GM23248 (cell line): ENCODE results near the gene IGSF21. TPM values are rescaled to one million over a fixed set of nuclear protein-coding genes. Genes with fewer than 3 reads are reported as not detected.

ENCODE experiments used
- DNase-seq: peaks from one replicate; pipeline ENCODE4 v3.0.0-alpha.2; 2015
- H2AFZ ChIP-seq: fragments of 200-600 bp; sonication (generic); 2 replicates; pipeline ENCODE4 v1.6.1; 2016; ENCODE audit warnings: antibody characterized with exemption
- H3F3A ChIP-seq: fragments of 200-600 bp; sonication (generic); 2 replicates; pipeline ENCODE4 v1.6.1; 2016; ENCODE audit warnings: mild to moderate bottlenecking, antibody characterized with exemption, mixed run types; ENCODE audit not compliant: insufficient read depth
- H3K27ac ChIP-seq: fragments of 200-600 bp; sonication (generic); 2 replicates; pipeline ENCODE4 v1.5.1; 2016; ENCODE audit warnings: mild to moderate bottlenecking
- H3K27me3 ChIP-seq: fragments of 200-600 bp; sonication (generic); replicated peaks from 2 replicates; pipeline ENCODE4 v1.6.1; 2016; ENCODE audit warnings: mild to moderate bottlenecking; ENCODE audit not compliant: insufficient read depth
- H3K36me3 ChIP-seq: fragments of 200-600 bp; sonication (generic); 2 replicates; pipeline ENCODE4 v1.6.1; 2016; ENCODE audit warnings: low read depth, mild to moderate bottlenecking
- H3K4me1 ChIP-seq: fragments of 200-600 bp; sonication (generic); 2 replicates; pipeline ENCODE4 v1.6.1; 2016; ENCODE audit warnings: mild to moderate bottlenecking; ENCODE audit not compliant: insufficient read depth
- H3K4me2 ChIP-seq: fragments of 200-600 bp; sonication (generic); one replicate; pipeline ENCODE4 v1.6.1; 2016; ENCODE audit warnings: mild to moderate bottlenecking; ENCODE audit not compliant: unreplicated experiment
- H3K4me3 ChIP-seq: fragments of 200-600 bp; sonication (generic); 2 replicates; pipeline ENCODE4 v1.5.1; 2016; ENCODE audit warnings: mild to moderate bottlenecking
- H3K79me2 ChIP-seq: fragments of 200-600 bp; sonication (generic); 2 replicates; pipeline ENCODE4 v1.6.1; 2016; ENCODE audit warnings: mild to moderate bottlenecking; ENCODE audit not compliant: insufficient read depth
- H3K9ac ChIP-seq: fragments of 200-600 bp; sonication (generic); 2 replicates; pipeline ENCODE4 v1.6.1; 2016; ENCODE audit warnings: mild to moderate bottlenecking
- H3K9me2 ChIP-seq: fragments of 200-600 bp; sonication (generic); 2 replicates; pipeline ENCODE4 v1.6.1; 2016; ENCODE audit warnings: mixed run types, mild to moderate bottlenecking, moderate library complexity; ENCODE audit not compliant: insufficient read depth
- H3K9me3 ChIP-seq: fragments of 200-600 bp; sonication (generic); one replicate; pipeline ENCODE4 v1.6.1; 2017; ENCODE audit warnings: low read depth
- H4K20me1 ChIP-seq: fragments of 200-600 bp; sonication (generic); 2 replicates; pipeline ENCODE4 v1.6.0; 2016; ENCODE audit not compliant: insufficient read depth
- EZH2 ChIP-seq: fragments of 200-600 bp; sonication (generic); IDR thresholded peaks from 2 replicates; pipeline ENCODE4 v1.6.1; 2018; ENCODE audit warnings: antibody characterized with exemption, mild to moderate bottlenecking; ENCODE audit not compliant: insufficient read depth, poor library complexity, severe bottlenecking
- EZH2phosphoT487 ChIP-seq: fragments of 200-600 bp; sonication (generic); IDR thresholded peaks from 2 replicates; pipeline ENCODE4 v1.6.1; 2018; ENCODE audit warnings: antibody characterized with exemption, moderate library complexity, mild to moderate bottlenecking, low read depth; ENCODE audit not compliant: insufficient read depth
- WGBS, 2 experiments: methylation state at CpG; one replicate each; pipeline ENCODE4 v1.1.6; 2015 to 2017; ENCODE audit warnings: low lambda C conversion rate in 2 of 2, low coverage in 1 of 2; ENCODE audit errors: missing lambda C conversion rate in 2 of 2; 5-methylcytosine and 5-hydroxymethylcytosine counted together
- in situ Hi-C: fragments of 300-500 bp; cut with MboI; formaldehyde crosslinking; loops from 2 replicates; pipeline ENCODE4 v1.15.0; 2020
- polyA plus RNA-seq: library from polyadenylated mRNA; unstranded; fragments of >200 nt; fragmentation: Nextera tagmentation; extraction: Ambion mirVana; gene quantifications from 2 replicates; pipeline ENCODE4 v1.2.1, GENCODE V29; 2016
- total RNA-seq: library from RNA; depleted of rRNA; stranded (reverse); fragments of >200 nt; shearing (Covaris generic); gene quantifications from 2 replicates; pipeline ENCODE4 v1.2.3, GENCODE V29; 2014

IGSF21 gene
- total and polyA plus RNA-seq, 2 experiments from 2014 or later, result not detected

DNA sequence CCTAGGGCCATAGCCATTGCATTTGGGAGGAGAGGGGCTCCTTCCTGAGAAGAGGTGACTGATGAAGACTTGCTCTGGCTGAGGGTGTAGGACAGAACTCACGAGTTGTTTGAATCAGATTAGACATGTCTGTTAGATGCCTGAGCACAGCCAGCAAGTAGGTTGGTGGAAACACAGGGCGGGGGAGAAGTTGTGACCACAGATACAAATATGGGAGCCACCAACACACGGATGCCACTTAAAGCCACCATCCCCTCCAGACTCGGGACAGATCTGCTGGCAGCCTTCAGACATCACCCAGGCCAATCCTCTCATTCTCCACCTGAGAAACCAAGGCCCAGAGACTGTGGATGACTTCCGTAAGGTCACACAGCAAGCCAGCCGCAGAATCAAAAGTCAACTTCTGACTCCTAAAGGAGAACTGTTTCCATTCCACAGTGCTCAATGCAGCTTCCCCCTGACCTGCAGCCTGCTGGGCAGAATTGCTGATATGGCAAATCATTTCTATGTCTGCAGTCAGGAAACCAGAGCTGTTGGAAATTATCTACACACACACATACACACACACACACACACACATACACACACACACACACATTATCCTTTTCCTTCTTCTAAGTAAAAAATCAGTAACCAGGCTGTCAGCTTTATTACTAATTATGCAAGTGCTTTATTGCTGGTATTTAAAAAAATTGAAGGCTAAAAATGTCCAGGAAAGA is 196.7 kb downstream of the IGSF21 start:
- Histone ChIP-seq H3K79me2 (no peaks in the 10 kb centered on the region), H3K4me1 (no peaks in the 10 kb centered on the region), H3K27me3 (no peaks in the 10 kb centered on the region), H4K20me1 (no peaks in the 10 kb centered on the region), H3K36me3 (no peaks in the 10 kb centered on the region), H3K27ac (no peak overlapping the region), H3K4me2 (no peak overlapping the region), H3K9ac (no peak overlapping the region), H3K4me3 (no peak overlapping the region), H3K9me2 (no peaks in the 10 kb centered on the region), H3F3A (no peaks in the 10 kb centered on the region), H3K9me3 (no peaks in the 10 kb centered on the region), H2AFZ (no peak overlapping the region)
- 44 to 47% methylated on average over 6 of the region's 6 CpGs for WGBS, 2 experiments
- TF ChIP-seq EZH2 (no peak), EZH2phosphoT487 (no peak)
- DNase-seq, result no peak
- in situ Hi-C loops, result no loop called here

- no peaks in the 10 kb centered on the region for H3K9me2 ChIP-seq
- H3K27ac ChIP-seq, result no peak overlapping the region
- in situ Hi-C loops, result no loop called here
- H3K9ac ChIP-seq, result no peak overlapping the region
- 47 to 65% methylated on average over 2 to 3 of the region's 3 CpGs for WGBS, 2 experiments
- no peaks in the 10 kb centered on the region for H3K9me3 ChIP-seq
- H3K4me2 ChIP-seq, result no peak overlapping the region
- H2AFZ ChIP-seq, result no peak overlapping the region
- H3K27me3 ChIP-seq, result no peaks in the 10 kb centered on the region
- no peak for DNase-seq
- no peak overlapping the region for H3K4me3 ChIP-seq
- no peak for TF ChIP-seq EZH2
- TF ChIP-seq EZH2phosphoT487, result no peak
- no peaks in the 10 kb centered on the region for H3F3A ChIP-seq
- H3K36me3 ChIP-seq, result no peaks in the 10 kb centered on the region
- no peaks in the 10 kb centered on the region for H3K4me1 ChIP-seq
- H3K79me2 ChIP-seq, result no peaks in the 10 kb centered on the region
- H4K20me1 ChIP-seq, result no peaks in the 10 kb centered on the region
Measured at GRCh38 chr1:18305182-18305795, 197.7 kb downstream of the IGSF21 start.

DNA sequence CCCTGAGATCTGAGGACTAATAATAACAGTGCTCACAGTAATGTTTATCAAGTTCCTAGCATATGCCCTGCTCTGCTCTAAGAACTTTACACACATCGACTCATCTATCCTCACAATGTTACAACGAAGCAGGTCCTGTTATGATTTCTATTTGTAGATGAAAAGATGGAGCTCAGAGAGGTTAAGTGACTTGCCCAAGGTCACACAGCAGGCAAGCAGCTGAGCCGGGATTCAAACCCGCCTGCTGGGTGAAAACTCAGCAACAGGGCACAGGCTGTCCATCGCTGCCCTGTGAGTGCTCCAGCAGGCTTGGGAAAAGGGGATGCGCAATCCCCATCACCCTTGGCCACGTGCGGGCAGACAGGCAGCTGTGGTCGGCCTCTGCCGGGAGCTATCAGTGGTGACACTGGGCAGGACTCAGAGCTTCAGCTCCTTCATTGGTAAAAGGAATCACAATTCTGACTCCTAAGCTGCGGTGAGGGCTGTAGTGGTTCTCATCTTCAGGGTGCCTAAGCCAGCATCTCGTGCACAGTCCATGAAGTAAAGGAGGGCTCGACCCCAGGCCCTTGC is 199.8 kb downstream of the IGSF21 start:
- Histone ChIP-seq H3K27me3 (no peaks in the 10 kb centered on the region), H3K36me3 (no peaks in the 10 kb centered on the region), H3K4me1 (no peaks in the 10 kb centered on the region), H2AFZ (no peak overlapping the region), H3K27ac (no peak overlapping the region), H3K4me2 (no peak overlapping the region), H3K9me2 (no peaks in the 10 kb centered on the region), H3K9ac (no peak overlapping the region), H4K20me1 (no peaks in the 10 kb centered on the region), H3K79me2 (no peaks in the 10 kb centered on the region), H3K9me3 (no peaks in the 10 kb centered on the region), H3F3A (no peaks in the 10 kb centered on the region), H3K4me3 (no peak overlapping the region)
- TF ChIP-seq EZH2 (no peak), EZH2phosphoT487 (no peak)
- 31 to 34% methylated on average over 13 of the region's 13 CpGs for WGBS, 2 experiments
- no peak for DNase-seq
- in situ Hi-C loops, result no loop called here

- no peaks in the 10 kb centered on the region for H4K20me1 ChIP-seq
- H3K4me1 ChIP-seq, result no peaks in the 10 kb centered on the region
- in situ Hi-C loops, result no loop called here
- H3K79me2 ChIP-seq, result no peaks in the 10 kb centered on the region
- no peaks in the 10 kb centered on the region for H3K27me3 ChIP-seq
- H3K9me2 ChIP-seq, result no peaks in the 10 kb centered on the region
- no peaks in the 10 kb centered on the region for H3K36me3 ChIP-seq
- TF ChIP-seq EZH2 (no peak), EZH2phosphoT487 (no peak)
- H3K4me3 ChIP-seq, result no peak overlapping the region
- no peak overlapping the region for H3K4me2 ChIP-seq
- no peak for DNase-seq
- WGBS, 2 experiments, result 49 to 53% methylated on average over 10 of the region's 10 CpGs
- H2AFZ ChIP-seq, result no peak overlapping the region
- no peaks in the 10 kb centered on the region for H3F3A ChIP-seq
- H3K9ac ChIP-seq, result no peak overlapping the region
- H3K9me3 ChIP-seq, result no peaks in the 10 kb centered on the region
- no peak overlapping the region for H3K27ac ChIP-seq
Measured at GRCh38 chr1:18309552-18310155, 202.1 kb downstream of the IGSF21 start.
